Measurements from ENCODE around the gene ACTG1. TPM values are rescaled to one million over a fixed set of nuclear protein-coding genes. Genes with fewer than 3 reads are reported as not detected.
A peak's percentile ranks its signal among the peaks of the same experiment; 100 is the strongest.

The ACTG1 gene
- total RNA-seq, 3 donors from 2014 or later, result 2,222 to 2,764 (median 2,750) TPM

GRCh38 chr17:81528651-81529436, 16.2 kb upstream of the ACTG1 start:
- no peak for TF ChIP-seq CTCF (IDR thresholded peaks at IDR 0.05)
- TF ChIP-seq POLR2AphosphoS5 (IDR thresholded peaks at IDR 0.05), result no peak
- no peak for TF ChIP-seq POLR2A (IDR thresholded peaks at IDR 0.05)
- no peaks in the 10 kb centered on the region for H3K9me3 ChIP-seq
- peaks cover under 1 to 5% of the 10 kb centered on the region in 2 donors for H3K27me3 ChIP-seq
- no peaks in the 10 kb centered on the region for H3K4me1 ChIP-seq
- intact Hi-C loops (cut with DNase I; ENCODE audit: low total_unique reads), result no loop called here
- H3K27ac ChIP-seq, result no peak overlapping the region
- H3K36me3 ChIP-seq, result no peaks in the 10 kb centered on the region
- H3K4me3 ChIP-seq, result no peak overlapping the region
- DNase-seq (ENCODE audit: low spot score in 2 of 2), result no peak

- Histone ChIP-seq H3K27me3 (peaks cover 4 to 5% of the 10 kb centered on the region in 2 donors), H3K27ac (no peak overlapping the region), H3K36me3 (no peaks in the 10 kb centered on the region), H3K4me3 (peak overlapping the region in 2 of 3 donors; percentile 25 to 51), H3K9me3 (no peaks in the 10 kb centered on the region), H3K4me1 (no peaks in the 10 kb centered on the region)
- TF ChIP-seq POLR2A (IDR thresholded peaks at IDR 0.05) (no peak), CTCF (IDR thresholded peaks at IDR 0.05) (no peak), POLR2AphosphoS5 (IDR thresholded peaks at IDR 0.05) (no peak)
- intact Hi-C loops (cut with DNase I; ENCODE audit: low total_unique reads), result no loop called here
- no peak for DNase-seq (ENCODE audit: low spot score in 2 of 2)
These were observed 15.7 kb upstream of the ACTG1 start for GRCh38 chr17:81528384-81528650.

- TF ChIP-seq CTCF (IDR thresholded peaks at IDR 0.05) (peak in 1 of 3 donors; percentile 21), POLR2AphosphoS5 (IDR thresholded peaks at IDR 0.05) (no peak)
- H3K36me3 ChIP-seq, result no peaks in the 10 kb centered on the region
- H3K4me1 ChIP-seq, result no peaks in the 10 kb centered on the region
- no peak for DNase-seq (ENCODE audit: low spot score in 2 of 2)
- intact Hi-C loops (cut with DNase I; ENCODE audit: low total_unique reads), result no loop called here
- H3K27me3 ChIP-seq, result peaks cover 4 to 5% of the 10 kb centered on the region in 2 donors
- no peak within 1 kb of the TSS for H3K27ac ChIP-seq
- H3K4me3 ChIP-seq, result peak within 1 kb of the TSS in 2 of 3 donors; percentile 25 to 51
- H3K9me3 ChIP-seq, result no peaks in the 10 kb centered on the region
These were observed 15.2 kb upstream of the ACTG1 start, which contains the start of gene FSCN2 for GRCh38 chr17:81527591-81528383. FSCN2 (plus strand) TSS chr17:81528377; CDS start chr17:81528532, 155 bp downstream.

GRCh38 chr17:81526662-81527571, 14.3 kb upstream of the ACTG1 start:
- H3K9me3 ChIP-seq, result no peaks in the 10 kb centered on the region
- no peaks in the 10 kb centered on the region for H3K4me1 ChIP-seq
- DNase-seq (ENCODE audit: low spot score in 2 of 2), result no peak
- TF ChIP-seq CTCF (IDR thresholded peaks at IDR 0.05), result no peak
- no peak for TF ChIP-seq POLR2AphosphoS5 (IDR thresholded peaks at IDR 0.05)
- TF ChIP-seq POLR2A (IDR thresholded peaks at IDR 0.05), result no peak
- H3K27ac ChIP-seq, result no peak overlapping the region
- no peaks in the 10 kb centered on the region for H3K36me3 ChIP-seq
- H3K27me3 ChIP-seq, result peaks cover 4 to 5% of the 10 kb centered on the region in 2 donors
- intact Hi-C loops (cut with DNase I; ENCODE audit: low total_unique reads), result no loop called here
- peak overlapping the region in 1 of 3 donors; percentile 51 for H3K4me3 ChIP-seq
